Stimulated activated naive B cell treated with anti-CD40 and anti-IgM and Interleukin-4, amounts not matched to agents 10 μg/mL and 1 μg/mL and 100 μg/mL, for 72 hours (primary cell): ENCODE measurements around the gene DAGLB.

Experiments
- ATAC-seq, 2 donors: fragments of 150-1000 bp; cut with Tn5 transposase; replicated peaks; 2 replicates each; pipeline ENCODE4 v1.10.0; 2021; ENCODE audit warnings: moderate library complexity in 1 of 2
- DNase-seq: peaks from one replicate; pipeline ENCODE4 v3.0.0; 2021
- H3K27ac Mint-ChIP-seq: one replicate; pipeline ENCODE4 v1.8.0; 2022; ENCODE audit warnings: mild to moderate bottlenecking, mixed read lengths
- H3K27me3 Mint-ChIP-seq, 2 donors: one replicate each; pipeline ENCODE4 v1.8.0; 2022; ENCODE audit warnings: mixed read lengths in 2 of 2
- H3K36me3 Mint-ChIP-seq, 2 donors: one replicate each; pipeline ENCODE4 v1.8.0; 2022; ENCODE audit warnings: mixed read lengths in 2 of 2, mild to moderate bottlenecking in 1 of 2
- H3K4me1 Mint-ChIP-seq, 2 donors: one replicate each; pipeline ENCODE4 v1.8.0; 2022; ENCODE audit warnings: mixed read lengths in 2 of 2, mild to moderate bottlenecking in 1 of 2
- H3K4me3 Mint-ChIP-seq, 2 donors: one replicate each; pipeline ENCODE4 v1.8.0; 2022; ENCODE audit warnings: mild to moderate bottlenecking in 2 of 2, mixed read lengths in 2 of 2, moderate library complexity in 1 of 2
- H3K9me3 Mint-ChIP-seq, 2 donors: one replicate each; pipeline ENCODE4 v1.8.0; 2022; ENCODE audit warnings: mixed read lengths in 2 of 2, mild to moderate bottlenecking in 1 of 2

Gene DAGLB

DNA sequence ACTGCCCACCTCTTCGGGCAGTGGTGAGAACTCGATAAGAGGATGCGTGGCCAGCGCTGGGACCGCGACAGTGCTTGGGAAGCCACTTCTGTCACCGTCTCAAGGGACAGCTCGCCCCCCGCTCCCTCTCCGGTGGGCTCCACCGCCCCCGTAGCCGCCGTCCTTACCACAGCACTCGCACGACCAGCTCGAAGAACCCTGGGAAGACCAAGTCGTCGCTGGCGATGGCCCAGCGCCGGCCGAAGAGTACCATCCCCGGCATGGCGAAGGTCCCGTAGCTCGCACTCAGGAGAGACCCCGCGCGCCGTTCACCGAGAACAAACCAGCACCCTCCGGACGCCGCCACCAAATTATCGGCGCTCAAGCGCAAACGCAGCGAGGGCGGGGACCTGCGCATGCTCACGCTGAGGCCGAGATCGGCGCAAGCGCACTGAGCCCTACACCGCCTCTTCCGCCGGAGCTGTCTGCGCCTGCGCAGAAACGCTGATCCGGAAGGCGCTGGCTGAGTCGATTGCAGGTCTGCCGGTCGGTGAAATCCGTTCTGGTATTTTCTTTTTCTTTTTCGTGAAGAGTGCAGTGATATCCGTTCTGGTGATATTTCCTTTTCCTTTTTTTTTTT is at the start of gene DAGLB:
DAGLB (minus strand) TSS at position 374 of the 619 bp plus-strand sequence; CDS start at position 262, 112 bp downstream.
- H3K9me3 Mint-ChIP-seq = no peaks in the 10 kb centered on the region
- peaks cover 16 to 25% of the 10 kb centered on the region in 2 donors for H3K36me3 Mint-ChIP-seq
- DNase-seq (peak; percentile 91), ATAC-seq (peak; percentile 88 to 90)
- H3K27me3 Mint-ChIP-seq = no peaks in the 10 kb centered on the region
- H3K4me3 Mint-ChIP-seq = peak within 1 kb of the TSS; percentile 93 to 94
- H3K27ac Mint-ChIP-seq = peak within 1 kb of the TSS; percentile 97
- peaks cover 13 to 34% of the 10 kb centered on the region in 2 donors for H3K4me1 Mint-ChIP-seq

GRCh38 chr7:6497637-6497905 is 49.8 kb upstream of the DAGLB start:
- ATAC-seq = no peak
- H3K9me3 Mint-ChIP-seq = no peaks in the 10 kb centered on the region
- DNase-seq = no peak
- no peak overlapping the region for H3K27ac Mint-ChIP-seq
- no peaks in the 10 kb centered on the region for H3K36me3 Mint-ChIP-seq
- no peak overlapping the region for H3K4me3 Mint-ChIP-seq
- H3K27me3 Mint-ChIP-seq = no peaks in the 10 kb centered on the region
- H3K4me1 Mint-ChIP-seq = no peaks in the 10 kb centered on the region

GRCh38 chr7:6496842-6497636 is 49.3 kb upstream of the DAGLB start:
- no peak overlapping the region for H3K4me3 Mint-ChIP-seq
- DNase-seq (no peak), ATAC-seq (no peak)
- H3K27ac Mint-ChIP-seq = no peak overlapping the region
- H3K27me3 Mint-ChIP-seq = no peaks in the 10 kb centered on the region
- no peaks in the 10 kb centered on the region for H3K4me1 Mint-ChIP-seq
- H3K9me3 Mint-ChIP-seq = no peaks in the 10 kb centered on the region
- no peaks in the 10 kb centered on the region for H3K36me3 Mint-ChIP-seq

DNA sequence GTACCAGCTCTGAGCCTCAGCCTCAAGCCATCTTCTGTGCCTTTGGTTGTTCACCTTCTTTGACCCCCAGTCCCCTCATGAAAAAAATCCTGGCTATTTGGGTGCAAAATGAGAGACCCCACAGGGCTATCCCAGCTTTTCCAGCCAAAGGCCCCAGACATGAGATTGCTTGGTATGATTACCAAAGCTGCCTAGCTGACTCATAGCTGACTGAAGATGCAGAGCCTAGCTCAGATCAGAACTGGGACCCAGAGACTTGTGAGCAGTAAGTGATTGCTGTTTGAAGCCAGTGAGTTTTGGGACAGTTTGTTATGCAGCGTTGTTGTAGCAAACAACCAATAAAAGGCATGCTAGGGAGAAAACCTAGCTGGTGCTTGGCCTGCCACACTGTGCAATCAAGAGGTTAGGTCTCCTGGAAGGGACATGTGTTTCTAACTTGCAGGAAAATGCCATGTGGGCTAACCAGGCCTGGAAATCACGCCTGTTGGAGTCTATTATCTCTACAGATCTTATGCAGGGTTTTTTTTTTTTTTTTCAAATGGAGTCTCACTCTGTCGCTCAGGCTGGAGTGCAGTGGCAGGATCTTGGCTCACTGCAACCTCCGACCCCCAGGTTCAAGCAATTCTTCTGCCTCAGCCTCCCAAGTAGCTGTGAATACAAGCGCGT is 48.0 kb upstream of the DAGLB start:
- ATAC-seq = no peak

GRCh38 chr7:6494365-6494764 is 46.6 kb upstream of the DAGLB start:
- DNase-seq (no peak), ATAC-seq (no peak)
- no peaks in the 10 kb centered on the region for H3K36me3 Mint-ChIP-seq
- no peaks in the 10 kb centered on the region for H3K9me3 Mint-ChIP-seq
- no peaks in the 10 kb centered on the region for H3K27me3 Mint-ChIP-seq
- no peaks in the 10 kb centered on the region for H3K4me1 Mint-ChIP-seq
- H3K27ac Mint-ChIP-seq = no peak overlapping the region
- no peak overlapping the region for H3K4me3 Mint-ChIP-seq

More for the DNA sequence above, 48.0 kb upstream of the DAGLB start:
- no peak for DNase-seq
- Mint-ChIP-seq H3K9me3 (no peaks in the 10 kb centered on the region), H3K4me1 (no peaks in the 10 kb centered on the region), H3K4me3 (no peak overlapping the region), H3K27ac (no peak overlapping the region), H3K27me3 (no peaks in the 10 kb centered on the region), H3K36me3 (no peaks in the 10 kb centered on the region)

DNA sequence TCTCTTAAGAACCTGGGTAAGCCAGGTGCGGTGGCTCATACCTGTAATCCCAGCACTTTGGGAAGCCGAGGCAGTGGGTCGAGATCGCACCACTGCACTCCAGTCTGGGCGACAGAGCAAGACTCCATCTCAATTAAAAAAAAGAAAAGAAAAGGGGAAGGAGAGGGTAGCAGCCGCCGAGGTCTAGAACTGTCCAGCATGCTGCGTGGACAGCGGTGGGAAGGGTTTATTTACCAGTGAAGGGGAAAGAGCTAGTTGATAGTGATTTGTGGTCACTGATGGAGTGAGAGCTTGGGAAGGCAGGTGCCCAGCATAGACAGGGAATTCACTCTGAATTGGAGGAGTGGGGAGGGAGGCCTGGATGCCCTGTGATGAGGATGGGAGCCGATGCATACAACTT is 43.4 kb upstream of the DAGLB start:
- Mint-ChIP-seq H3K4me1 (no peaks in the 10 kb centered on the region), H3K27ac (no peak overlapping the region), H3K36me3 (no peaks in the 10 kb centered on the region), H3K4me3 (no peak overlapping the region), H3K27me3 (no peaks in the 10 kb centered on the region), H3K9me3 (no peaks in the 10 kb centered on the region)
- ATAC-seq (no peak), DNase-seq (no peak)

- no peak for DNase-seq
- Mint-ChIP-seq H3K9me3 (no peaks in the 10 kb centered on the region), H3K27me3 (no peaks in the 10 kb centered on the region), H3K4me1 (peaks cover 1 to 2% of the 10 kb centered on the region in 2 donors), H3K36me3 (no peaks in the 10 kb centered on the region), H3K27ac (no peak overlapping the region), H3K4me3 (no peak overlapping the region)
- ATAC-seq = peak; percentile 25 to 47
Measured at GRCh38 chr7:6489612-6490011, 41.9 kb upstream of the DAGLB start.

DNA sequence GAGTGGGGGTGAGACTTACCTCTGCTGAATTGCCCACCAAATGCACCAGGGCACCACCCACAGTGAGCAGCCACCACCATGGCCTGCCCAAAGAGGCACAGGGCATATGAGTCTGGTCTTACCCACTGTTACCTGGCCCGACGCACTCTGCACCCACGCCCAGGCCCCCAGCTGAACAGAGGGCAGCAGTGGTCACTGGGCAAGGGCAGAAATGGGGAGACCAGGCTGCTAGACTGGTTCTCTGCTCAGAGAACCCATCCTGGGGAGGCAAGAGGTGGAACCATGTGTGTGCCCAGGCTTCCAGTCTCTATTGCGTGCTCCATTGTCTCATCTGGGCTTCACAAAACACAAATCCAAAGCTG is 39.4 kb upstream of the DAGLB start:
- Mint-ChIP-seq H3K27me3 (no peaks in the 10 kb centered on the region), H3K9me3 (no peaks in the 10 kb centered on the region), H3K4me3 (no peak overlapping the region), H3K27ac (no peak overlapping the region), H3K36me3 (no peaks in the 10 kb centered on the region), H3K4me1 (peaks cover 6 to 7% of the 10 kb centered on the region in 2 donors)
- ATAC-seq (no peak), DNase-seq (no peak)

DNA sequence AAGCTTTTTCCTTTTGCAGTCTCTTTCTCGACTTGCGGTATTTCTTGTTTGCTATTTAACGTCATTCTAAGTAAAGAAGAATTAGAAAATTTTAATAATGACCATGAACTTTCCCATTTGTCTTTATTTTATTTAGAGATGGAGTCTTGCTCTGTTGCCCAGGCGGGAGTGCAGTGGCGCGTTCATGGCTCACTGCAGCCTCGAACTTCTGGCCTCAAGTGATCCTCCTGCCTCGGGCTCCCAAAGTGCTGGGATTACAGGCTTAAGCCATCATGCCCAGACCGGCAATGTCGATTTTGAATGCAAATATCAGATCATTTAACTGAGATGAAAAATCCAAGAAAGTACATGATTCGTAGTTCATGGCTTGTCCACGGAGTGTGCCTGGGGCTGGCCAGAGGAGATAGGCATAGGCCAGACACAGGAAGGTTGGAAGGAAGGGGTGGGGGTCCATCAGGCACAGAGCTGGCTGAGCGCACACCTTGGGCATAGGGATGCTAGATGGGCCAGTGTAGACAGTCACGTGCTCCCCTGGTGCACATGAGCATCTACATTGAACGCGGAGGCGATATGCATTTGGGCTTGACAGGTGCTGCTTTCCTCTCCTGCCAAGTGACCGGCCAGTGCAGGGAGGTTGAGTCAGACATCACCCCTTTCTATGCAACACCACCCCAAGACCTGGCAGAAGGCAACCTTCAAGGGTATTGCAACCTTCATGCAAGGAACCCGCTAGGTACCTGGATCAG is 38.9 kb upstream of the DAGLB start:
- H3K27me3 Mint-ChIP-seq = no peaks in the 10 kb centered on the region
- DNase-seq (no peak), ATAC-seq (no peak)
- no peak overlapping the region for H3K27ac Mint-ChIP-seq
- H3K4me1 Mint-ChIP-seq = peaks cover 6 to 7% of the 10 kb centered on the region in 2 donors
- H3K4me3 Mint-ChIP-seq = no peak overlapping the region
- H3K36me3 Mint-ChIP-seq = peaks cover 0 to 1% of the 10 kb centered on the region in 2 donors
- H3K9me3 Mint-ChIP-seq = no peaks in the 10 kb centered on the region

DNA sequence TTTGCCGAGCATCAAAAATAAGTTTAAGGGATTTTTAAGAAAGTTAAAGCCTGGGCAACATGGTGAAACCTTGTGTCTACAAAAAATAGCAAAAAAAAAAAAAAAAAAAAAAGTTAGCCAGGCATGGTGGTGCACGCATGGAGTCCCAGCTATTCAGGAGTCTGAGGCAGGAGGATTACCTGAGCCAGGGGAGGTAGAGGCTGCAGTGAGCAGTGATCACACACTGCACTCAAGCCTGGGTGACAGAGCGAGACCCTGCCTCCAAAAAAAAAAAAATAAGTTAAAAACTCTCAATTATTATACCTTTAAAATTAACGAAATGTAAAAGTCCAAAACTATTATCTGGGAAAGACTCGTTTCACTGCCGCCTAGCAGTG is 35.0 kb upstream of the DAGLB start:
- H3K4me3 Mint-ChIP-seq = peak overlapping the region; percentile 90 to 94

DNA sequence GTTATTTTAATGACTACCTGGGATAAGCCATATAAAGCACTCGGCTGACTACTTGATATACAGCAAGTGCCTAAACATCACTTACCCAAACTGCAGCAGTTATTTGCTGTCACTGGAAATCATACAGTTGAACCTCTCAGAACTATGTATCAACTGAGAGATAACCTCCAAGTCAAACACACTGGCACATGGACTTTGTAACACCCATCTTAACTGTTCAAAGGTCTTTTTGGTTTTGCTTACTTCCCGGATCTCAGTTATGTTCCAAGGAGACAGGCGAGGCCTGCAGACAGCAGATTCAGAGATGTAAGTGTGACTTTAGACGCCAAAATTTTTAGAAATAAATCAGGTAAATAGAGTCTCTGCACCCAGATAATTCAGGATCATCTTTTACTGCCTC is 34.6 kb upstream of the DAGLB start:
- Mint-ChIP-seq H3K4me3 (peak overlapping the region; percentile 25 to 94), H3K9me3 (no peaks in the 10 kb centered on the region), H3K4me1 (peaks cover 24 to 46% of the 10 kb centered on the region in 2 donors), H3K27me3 (no peaks in the 10 kb centered on the region), H3K36me3 (peaks cover 4 to 22% of the 10 kb centered on the region in 2 donors), H3K27ac (no peak overlapping the region)
- DNase-seq (no peak), ATAC-seq (no peak)

More for the DNA sequence above, 35.0 kb upstream of the DAGLB start:
- DNase-seq (no peak), ATAC-seq (no peak)
- Mint-ChIP-seq H3K27me3 (no peaks in the 10 kb centered on the region), H3K36me3 (peaks cover 4 to 20% of the 10 kb centered on the region in 2 donors), H3K4me1 (peaks cover 21 to 42% of the 10 kb centered on the region in 2 donors), H3K27ac (peak overlapping the region; percentile 92), H3K9me3 (no peaks in the 10 kb centered on the region)

DNA sequence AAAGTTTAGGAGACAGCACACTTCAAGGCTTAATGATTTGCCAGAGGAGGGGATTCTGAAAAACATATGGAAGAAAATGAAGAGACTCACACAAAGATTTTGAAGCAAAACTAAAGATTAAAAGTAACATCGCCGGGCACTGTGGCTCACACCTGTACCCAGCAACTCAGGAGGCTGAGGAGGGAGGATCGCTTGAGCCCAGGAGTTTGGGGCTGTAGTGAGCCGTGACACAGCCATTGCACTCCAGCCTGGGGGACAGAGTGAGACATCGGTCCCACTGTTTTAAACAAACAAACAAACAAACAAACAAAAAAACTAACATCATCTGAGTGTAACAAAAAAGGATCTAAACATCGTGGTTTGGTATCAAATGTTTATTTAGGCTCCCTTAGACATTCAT is 33.7 kb upstream of the DAGLB start:
- Mint-ChIP-seq H3K9me3 (no peaks in the 10 kb centered on the region), H3K27me3 (no peaks in the 10 kb centered on the region), H3K4me1 (peaks cover 31 to 55% of the 10 kb centered on the region in 2 donors), H3K4me3 (peak overlapping the region in 1 of 2 donors; percentile 21), H3K36me3 (peaks cover 4 to 30% of the 10 kb centered on the region in 2 donors), H3K27ac (no peak overlapping the region)
- DNase-seq (no peak), ATAC-seq (no peak)

GRCh38 chr7:6480323-6480660 is 32.5 kb upstream of the DAGLB start:
- H3K27ac Mint-ChIP-seq = no peak overlapping the region
- no peak overlapping the region for H3K4me3 Mint-ChIP-seq
- H3K27me3 Mint-ChIP-seq = no peaks in the 10 kb centered on the region
- H3K36me3 Mint-ChIP-seq = peaks cover 4 to 30% of the 10 kb centered on the region in 2 donors
- no peaks in the 10 kb centered on the region for H3K9me3 Mint-ChIP-seq
- ATAC-seq (no peak), DNase-seq (no peak)
- peaks cover 36 to 64% of the 10 kb centered on the region in 2 donors for H3K4me1 Mint-ChIP-seq

GRCh38 chr7:6479067-6479466 is 31.3 kb upstream of the DAGLB start:
- Mint-ChIP-seq H3K9me3 (no peaks in the 10 kb centered on the region), H3K36me3 (peaks cover 4 to 41% of the 10 kb centered on the region in 2 donors), H3K4me1 (peaks cover 33 to 62% of the 10 kb centered on the region in 2 donors), H3K4me3 (no peak overlapping the region), H3K27me3 (no peaks in the 10 kb centered on the region), H3K27ac (peak overlapping the region; percentile 56)
- DNase-seq (no peak), ATAC-seq (no peak)
